Heart right ventricle (tissue), 16 donors: ENCODE data around the gene AHCY. TPM values are rescaled to one million over a fixed set of nuclear protein-coding genes. Genes with fewer than 3 reads are reported as not detected.
"Not testable (repeated sequence)": the region's sequence is repeated elsewhere in the genome, so short reads cannot be mapped to it uniquely, and the experiment has no call there.

Experiments
- ATAC-seq, 8 donors: fragments of 200-7000 bp; cut with Tn5 transposase; one replicate each; pipeline ENCODE4 v1.9.1; 2020; ENCODE audit warnings: mild to moderate bottlenecking in 8 of 8, moderate library complexity in 8 of 8, moderate number of reproducible peaks in 1 of 8
- DNase-seq, 2 donors: peaks; one replicate each; pipeline ENCODE4 v3.0.0-alpha.2; 2020
- H3K27ac ChIP-seq, 10 donors: fragments of 200-600 bp; sonication (generic) in 2 of 10; one replicate each; pipeline versions ENCODE4 v1.5.0 to v1.8.0; 2020 to 2022; ENCODE audit warnings: mild to moderate bottlenecking in 3 of 10
- H3K27me3 ChIP-seq, 7 donors: fragments of 200-600 bp; one replicate each; pipeline ENCODE4 v1.8.0; 2021 to 2022; ENCODE audit warnings: mild to moderate bottlenecking in 2 of 7
- H3K36me3 ChIP-seq, 9 donors: fragments of 200-600 bp; sonication (generic) in 1 of 9; one replicate each; pipeline versions ENCODE4 v1.5.0 to v1.8.0; 2020 to 2022; ENCODE audit warnings: mild to moderate bottlenecking in 2 of 9
- H3K4me1 ChIP-seq, 9 donors: fragments of 200-600 bp; sonication (generic) in 1 of 9; one replicate each; pipeline versions ENCODE4 v1.5.0 to v1.8.0; 2020 to 2022; ENCODE audit warnings: mild to moderate bottlenecking in 4 of 9
- H3K4me3 ChIP-seq, 10 donors: fragments of 200-600 bp; sonication (generic) in 2 of 10; one replicate each; pipeline versions ENCODE4 v1.5.0 to v1.8.0; 2020 to 2022; ENCODE audit warnings: mild to moderate bottlenecking in 7 of 10, moderate library complexity in 2 of 10
- H3K9me3 ChIP-seq, 11 donors: fragments of 200-600 bp in 10 of 11; sonication (generic) in 2 of 11; one replicate each; pipeline versions ENCODE4 v1.5.0 to v1.8.0; 2013 to 2022; ENCODE audit warnings: mild to moderate bottlenecking in 2 of 11, control low read depth in 1 of 11, moderate library complexity in 1 of 11
- CTCF ChIP-seq, 9 donors: fragments of 200-600 bp; sonication (generic) in 2 of 9; IDR thresholded peaks; one replicate each; pipeline versions ENCODE4 v1.5.0 to v1.8.0; 2021 to 2022; ENCODE audit warnings: antibody characterized with exemption in 9 of 9, mild to moderate bottlenecking in 5 of 9, moderate library complexity in 1 of 9
- WGBS, 2 donors: extraction: QIAGEN DNeasy Blood & Tissue Kit; methylation state at CpG; one replicate each; pipeline ENCODE4 v1.1.7; 2013; ENCODE audit warnings: inconsistent platforms in 1 of 2; 5-methylcytosine and 5-hydroxymethylcytosine counted together
- intact Hi-C, 10 donors: fragments of 100-400 bp; cut with DNase I; formaldehyde crosslinking; loops; one replicate each; pipeline versions ENCODE4 v1.11.1 to v1.14.2; 2022
- polyA plus RNA-seq, 2 donors: library from polyadenylated mRNA; stranded (reverse); fragments of 200-250 nt; gene quantifications; one replicate each; pipeline ENCODE4 v1.2.3, GENCODE V29; 2013
- total RNA-seq, 10 donors: library from RNA; stranded (reverse); fragmentation: NEBNext Ultra II Directional in 3 of 10; extraction: Animal tissue kit (Norgen Biotek cat#: 25700) in 3 of 10; gene quantifications; one replicate each; pipeline versions ENCODE4 v1.2.1 to v1.2.4, GENCODE V29; 2021 to 2023
- donor health status: Arrhythmogenic right ventricular cardiomyopathy.
- donor health status: ischemic (EF 13 %, LVEDD 7.1; RV severe dilation, severe dysfunction).
- donor health status: healthy with polysubstance abuse.
- donor health status: DM: no; HTN: yes; CAD: no.
- donor health status: DM: no; HTN: no; CAD: no.
- donor health status: ischemic (EF 25% LVEDD 6.9; RV normal size, moderate dysfunction).
- donor health status: ischemic (EF 25% LVEDD 5.7; RV mildly dilated, moderate dysfunction).
- donor health status: healthy.
- donor health status: DM: yes; HTN: yes; CAD: no.
- donor health status: Ischemic cardiomyopathy.
- donor health status: ischemic (EF 35%, LVEDD 5.7; RV mildly dilated, moderate dysfunction).
- donor health status: nonischemic (EF 11% LVEDD 7.7; RV severe dilation, severe dysfunction).
- donor health status: DM: yes; HTN: yes; CAD: no.
- donor health status: PGD.
- donor health status: ischemic (EF 29% LVEDD 5.4; RV normal size, mild dysfunction).
- donor health status: nonischemic (EF 23%, LVEDD 6.1; RV moderate dilation, normal function).

Gene AHCY
- total and polyA plus RNA-seq, 12 donors = 42.3 to 83.9 (median 56.7) TPM

GRCh38 chr20:34264141-34264540 is 39.0 kb downstream of the AHCY start:
- WGBS, 2 donors = 95 to 96% methylated on average over 5 of the region's 5 CpGs
- no peak for DNase-seq
- TF ChIP-seq CTCF (IDR thresholded peaks at IDR 0.05) = no peak
- Histone ChIP-seq H3K36me3 (no peaks in the 10 kb centered on the region), H3K9me3 (no peaks in the 10 kb centered on the region), H3K4me1 (peaks cover 6 to 28% (median 17%) of the 10 kb centered on the region in 9 donors), H3K27me3 (no peaks in the 10 kb centered on the region), H3K4me3 (no peak overlapping the region), H3K27ac (no peak overlapping the region)
- intact Hi-C loops = loop anchor here in 1 of 10 donors (5.0 kb wide), 1 partner anchor 38 kb away; the partner anchor contains the start of gene AHCY
- no peak for ATAC-seq

GRCh38 chr20:34263468-34263867 is 39.7 kb downstream of the AHCY start:
- not testable (repeated sequence) for DNase-seq, H3K36me3 ChIP-seq, H3K4me3 ChIP-seq, ATAC-seq, H3K27me3 ChIP-seq, H3K9me3 ChIP-seq
- WGBS, 2 donors = 97 to 99% methylated on average over 8 of the region's 8 CpGs
- peaks cover 5 to 21% (median 14%) of the 10 kb centered on the region in 9 donors for H3K4me1 ChIP-seq
- intact Hi-C loops = loop anchor here in 1 of 10 donors (5.0 kb wide), 1 partner anchor 39 kb away; the partner anchor contains the start of gene AHCY
- H3K27ac ChIP-seq = peak overlapping the region in 4 of 10 donors; percentile 74 to 93 (median 85)

DNA sequence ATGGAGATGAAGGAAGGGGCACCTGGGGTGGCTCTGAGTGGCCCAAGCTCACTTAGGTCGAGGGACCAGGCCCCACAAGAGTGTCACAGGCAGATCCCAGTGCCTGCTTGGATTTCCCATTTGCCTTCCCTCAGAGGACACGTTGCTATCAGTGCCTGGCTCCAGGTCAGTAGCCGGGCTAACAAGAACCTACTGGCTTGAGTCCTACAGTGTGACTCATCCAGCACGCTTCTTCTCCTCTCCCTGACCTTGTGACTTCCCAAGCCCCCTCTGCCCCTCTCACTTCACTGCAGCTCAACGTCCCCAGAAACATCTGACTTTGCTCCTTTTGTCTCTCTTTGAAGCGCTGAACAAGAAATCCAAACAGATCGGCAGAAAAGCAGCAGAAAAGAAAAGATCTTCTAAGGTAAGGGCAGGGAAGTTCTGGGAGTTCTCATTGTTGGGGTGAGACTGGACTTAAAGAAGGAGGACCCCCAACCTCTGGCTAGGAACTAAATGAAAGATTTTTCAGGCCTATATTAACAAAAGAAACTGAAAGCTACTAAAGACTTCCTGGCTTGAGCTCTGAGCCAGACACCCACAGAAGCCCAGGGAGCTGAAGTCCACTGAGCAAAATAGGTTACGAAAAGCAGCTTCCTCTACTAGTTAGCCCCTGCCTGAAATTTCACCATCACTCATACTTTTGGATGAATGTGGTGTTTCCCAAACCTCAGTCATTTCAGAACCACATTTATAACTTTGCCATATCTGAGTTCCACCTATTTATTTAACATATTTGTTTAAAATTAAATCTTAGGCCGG is 40.5 kb downstream of the AHCY start:
- no peak for TF ChIP-seq CTCF (IDR thresholded peaks at IDR 0.05)
- Histone ChIP-seq H3K36me3 (no peaks in the 10 kb centered on the region), H3K4me1 (peaks cover 5 to 19% (median 14%) of the 10 kb centered on the region in 9 donors), H3K4me3 (peak overlapping the region in 6 of 10 donors; percentile 2 to 34 (median 20)), H3K9me3 (no peaks in the 10 kb centered on the region), H3K27ac (peak overlapping the region; percentile 51 to 93 (median 74)), H3K27me3 (no peaks in the 10 kb centered on the region)
- ATAC-seq = peak; percentile 91 to 97 (median 94)
- DNase-seq = peak; percentile 43 to 64
- intact Hi-C loops = loop anchor here in 1 of 10 donors (5.0 kb wide), 1 partner anchor 40 kb away; the partner anchor contains the start of gene AHCY
- WGBS, 2 donors = 31 to 42% methylated on average over 9 of the region's 9 CpGs

GRCh38 chr20:34260208-34260942 is 42.8 kb downstream of the AHCY start:
- intact Hi-C loops = loop anchor here in 1 of 10 donors (5.0 kb wide), 1 partner anchor 42 kb away; the partner anchor contains the start of gene AHCY
- DNase-seq = no peak
- no peaks in the 10 kb centered on the region for H3K27me3 ChIP-seq
- no peak overlapping the region for H3K4me3 ChIP-seq
- ATAC-seq = no peak
- TF ChIP-seq CTCF (IDR thresholded peaks at IDR 0.05) = no peak
- H3K9me3 ChIP-seq = no peaks in the 10 kb centered on the region
- no peak overlapping the region for H3K27ac ChIP-seq
- 94 to 96% methylated on average over 5 of the region's 5 CpGs for WGBS, 2 donors
- no peaks in the 10 kb centered on the region for H3K36me3 ChIP-seq
- H3K4me1 ChIP-seq = peaks cover 5 to 19% (median 14%) of the 10 kb centered on the region in 9 donors
